Spleen (tissue), 7 donors: ENCODE results near the gene ZNF189.

Experiments
- CTCF ChIP-seq, 11 experiments: fragments of 200-600 bp in 7 of 11; fragments of 450-650 bp in 4 of 11; sonication (generic) in 4 of 11; IDR thresholded peaks in 8 of 11; conservative IDR thresholded peaks in 3 of 11; 1 replicate in 7 of 11; 2 replicates in 4 of 11; pipeline versions ENCODE4 v1.4.0 to v1.8.0; 2016 to 2021; ENCODE audit warnings: antibody characterized with exemption in 11 of 11, inconsistent platforms in 4 of 11, mild to moderate bottlenecking in 1 of 11
- POLR2A ChIP-seq, 3 donors: fragments of 450-650 bp; IDR thresholded peaks; one replicate each; pipeline ENCODE4 v1.5.1; 2017; ENCODE audit warnings: antibody characterized with exemption in 3 of 3, mild to moderate bottlenecking in 1 of 3
- POLR2AphosphoS5 ChIP-seq, 3 donors: sonication (generic); formaldehyde crosslinking; IDR thresholded peaks; one replicate each; pipeline ENCODE4 v1.5.1; 2017; ENCODE audit warnings: antibody characterized with exemption in 3 of 3
- donor health status: DM: no; HTN: no; CAD: no; lungs with moderate emphysema.
- donor health status: DM: no; HTN: no; CAD: no.
- donor health status: DM: no; HTN: no; CAD: no.

GRCh38 chr9:101417389-101417788, 18.7 kb downstream of the ZNF189 start:
- TF ChIP-seq POLR2AphosphoS5 (IDR thresholded peaks at IDR 0.05): no peak
- TF ChIP-seq CTCF (IDR thresholded peaks at IDR 0.05 in 8 of 11, conservative IDR thresholded peaks at IDR 0.05 in 3 of 11): no peak
- no peak for TF ChIP-seq POLR2A (IDR thresholded peaks at IDR 0.05)
